AG09309 (cell line): ENCODE measurements around the gene KRT35.

Experiments used
- DNase-seq: peaks from one replicate; pipeline ENCODE4 v3.0.0-alpha.2; 2010; ENCODE audit warnings: low read depth
- H3K4me3 ChIP-seq: 2 replicates; pipeline ENCODE4 v1.5.1; 2011; ENCODE audit warnings: mild to moderate bottlenecking, low read depth, low read length, moderate library complexity; ENCODE audit not compliant: control insufficient read depth
- TF ChIP-seq, protein P1 (sequence below): IDR thresholded peaks from 2 replicates; pipeline ENCODE4 v1.5.1; 2011; ENCODE audit warnings: mild to moderate bottlenecking, low read depth, low read length, inconsistent platforms; ENCODE audit not compliant: insufficient read depth, control insufficient read depth; ENCODE audit errors: missing control alignments

KRT35 gene

DNA sequence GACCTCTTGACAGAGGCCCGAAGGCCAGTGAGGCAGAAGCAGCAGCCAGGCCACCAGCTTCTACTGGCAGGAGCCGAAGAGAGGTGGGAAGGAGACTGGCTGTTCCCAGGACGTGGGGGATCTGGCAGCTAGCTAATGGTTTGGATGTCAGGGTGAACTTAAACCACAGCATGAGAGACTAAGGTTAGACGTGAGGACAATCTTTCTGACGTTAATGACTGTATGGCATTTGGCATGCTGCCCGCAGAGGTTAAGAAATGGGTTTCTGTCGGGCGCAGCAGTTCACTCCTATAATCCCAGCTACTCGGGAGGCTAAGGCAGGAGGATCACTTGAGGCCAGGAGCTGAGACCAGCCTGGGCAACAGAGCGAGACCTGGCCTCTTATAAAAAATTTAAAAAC, 30.8 kb upstream of the KRT35 start:
- TF ChIP-seq, protein P1, sequence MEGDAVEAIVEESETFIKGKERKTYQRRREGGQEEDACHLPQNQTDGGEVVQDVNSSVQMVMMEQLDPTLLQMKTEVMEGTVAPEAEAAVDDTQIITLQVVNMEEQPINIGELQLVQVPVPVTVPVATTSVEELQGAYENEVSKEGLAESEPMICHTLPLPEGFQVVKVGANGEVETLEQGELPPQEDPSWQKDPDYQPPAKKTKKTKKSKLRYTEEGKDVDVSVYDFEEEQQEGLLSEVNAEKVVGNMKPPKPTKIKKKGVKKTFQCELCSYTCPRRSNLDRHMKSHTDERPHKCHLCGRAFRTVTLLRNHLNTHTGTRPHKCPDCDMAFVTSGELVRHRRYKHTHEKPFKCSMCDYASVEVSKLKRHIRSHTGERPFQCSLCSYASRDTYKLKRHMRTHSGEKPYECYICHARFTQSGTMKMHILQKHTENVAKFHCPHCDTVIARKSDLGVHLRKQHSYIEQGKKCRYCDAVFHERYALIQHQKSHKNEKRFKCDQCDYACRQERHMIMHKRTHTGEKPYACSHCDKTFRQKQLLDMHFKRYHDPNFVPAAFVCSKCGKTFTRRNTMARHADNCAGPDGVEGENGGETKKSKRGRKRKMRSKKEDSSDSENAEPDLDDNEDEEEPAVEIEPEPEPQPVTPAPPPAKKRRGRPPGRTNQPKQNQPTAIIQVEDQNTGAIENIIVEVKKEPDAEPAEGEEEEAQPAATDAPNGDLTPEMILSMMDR: no peak

DNA sequence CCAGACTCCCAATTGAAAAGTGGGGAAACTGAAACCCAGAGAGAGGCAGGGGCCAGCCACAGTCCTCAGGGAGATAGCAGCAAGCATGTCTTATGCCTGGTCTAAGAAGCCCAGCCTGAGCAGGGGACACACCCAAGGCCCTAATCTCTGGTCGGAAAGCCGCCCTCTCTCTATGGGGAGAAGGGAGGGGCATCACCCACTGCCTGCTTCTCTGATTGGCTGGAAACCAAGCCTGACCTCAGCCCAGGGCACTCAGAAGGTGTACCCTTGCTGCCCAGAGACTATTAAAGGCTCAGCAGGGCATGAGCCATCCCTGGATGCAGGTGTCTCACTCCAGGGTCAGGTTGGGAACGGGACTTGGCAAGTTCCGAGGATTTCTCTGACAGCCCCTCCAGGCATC, 30.2 kb upstream of the KRT35 start:
- TF ChIP-seq, protein P1: no peak
- H3K4me3 ChIP-seq: no peak overlapping the region
- DNase-seq: no peak

More for the DNA sequence above, 30.8 kb upstream of the KRT35 start:
- no peak for DNase-seq
- H3K4me3 ChIP-seq: no peak overlapping the region

DNA sequence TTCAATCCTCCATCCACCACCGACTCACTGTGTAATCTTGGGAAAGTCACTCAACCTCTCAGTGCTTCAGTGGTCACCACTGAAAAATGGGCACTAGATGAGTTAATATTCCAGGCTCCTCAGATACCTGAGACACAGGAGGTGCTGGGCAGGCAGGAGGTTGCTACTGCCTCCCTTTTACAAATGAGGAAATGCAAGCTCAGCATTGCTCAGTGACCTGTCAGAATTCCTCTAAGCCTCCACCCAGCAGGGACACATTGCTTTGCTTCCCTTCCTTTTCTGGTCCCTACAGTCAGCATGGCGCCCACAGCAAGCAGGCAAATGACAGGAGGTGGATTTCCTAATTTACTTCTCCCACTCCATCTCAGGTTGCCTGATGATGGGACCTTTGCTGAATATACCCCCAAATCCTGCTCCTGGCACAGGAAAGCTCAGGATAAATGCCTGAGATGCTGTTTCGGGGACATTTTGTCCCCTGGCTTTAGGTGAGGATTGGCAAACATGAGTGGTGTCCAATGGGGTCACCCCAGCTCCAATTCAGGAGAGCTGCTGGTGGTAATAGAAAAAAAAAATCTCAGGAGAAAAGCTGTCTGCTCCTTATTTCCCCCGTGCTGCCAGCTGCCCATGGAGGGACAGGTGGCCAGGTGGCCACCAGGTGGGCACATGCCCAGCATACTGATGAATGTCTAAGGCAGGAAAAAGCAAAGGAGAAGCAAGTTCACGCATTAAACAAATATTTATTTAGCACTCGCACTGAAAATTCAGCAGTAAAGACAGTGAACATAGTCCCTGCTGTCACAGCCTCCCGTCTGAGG, 29.5 kb upstream of the KRT35 start:
- DNase-seq: no peak
- H3K4me3 ChIP-seq: no peak overlapping the region
- TF ChIP-seq, protein P1: no peak

DNA sequence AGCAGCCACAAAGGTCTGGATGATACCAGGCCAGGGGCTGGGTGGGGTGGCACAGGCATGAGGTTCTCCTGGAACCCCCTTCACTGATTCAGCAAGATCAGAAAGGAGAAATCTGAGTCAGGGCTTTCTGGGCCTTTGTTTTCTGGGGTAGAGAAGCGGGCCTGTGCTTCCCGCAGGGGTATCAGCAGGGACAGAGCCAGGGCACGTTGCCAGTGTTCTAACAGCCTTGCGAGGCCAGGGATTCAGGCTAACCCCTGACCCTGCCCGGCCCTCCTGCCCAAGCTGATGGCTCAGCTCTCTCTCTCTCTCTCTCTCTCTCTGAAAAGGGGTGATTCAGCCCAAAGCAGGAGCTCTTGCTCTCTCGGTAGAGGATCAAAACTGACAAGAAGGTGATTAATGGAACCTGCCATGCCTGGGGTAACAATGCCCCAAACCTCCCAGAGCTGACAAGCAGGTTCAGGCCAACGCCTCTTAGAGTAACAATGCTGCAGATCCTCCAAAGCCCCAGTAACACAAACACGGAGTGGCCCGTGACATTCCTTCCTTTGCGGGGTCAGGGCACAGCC, 26.4 kb upstream of the KRT35 start:
- no peak for DNase-seq
- no peak overlapping the region for H3K4me3 ChIP-seq
- TF ChIP-seq, protein P1: no peak

DNA sequence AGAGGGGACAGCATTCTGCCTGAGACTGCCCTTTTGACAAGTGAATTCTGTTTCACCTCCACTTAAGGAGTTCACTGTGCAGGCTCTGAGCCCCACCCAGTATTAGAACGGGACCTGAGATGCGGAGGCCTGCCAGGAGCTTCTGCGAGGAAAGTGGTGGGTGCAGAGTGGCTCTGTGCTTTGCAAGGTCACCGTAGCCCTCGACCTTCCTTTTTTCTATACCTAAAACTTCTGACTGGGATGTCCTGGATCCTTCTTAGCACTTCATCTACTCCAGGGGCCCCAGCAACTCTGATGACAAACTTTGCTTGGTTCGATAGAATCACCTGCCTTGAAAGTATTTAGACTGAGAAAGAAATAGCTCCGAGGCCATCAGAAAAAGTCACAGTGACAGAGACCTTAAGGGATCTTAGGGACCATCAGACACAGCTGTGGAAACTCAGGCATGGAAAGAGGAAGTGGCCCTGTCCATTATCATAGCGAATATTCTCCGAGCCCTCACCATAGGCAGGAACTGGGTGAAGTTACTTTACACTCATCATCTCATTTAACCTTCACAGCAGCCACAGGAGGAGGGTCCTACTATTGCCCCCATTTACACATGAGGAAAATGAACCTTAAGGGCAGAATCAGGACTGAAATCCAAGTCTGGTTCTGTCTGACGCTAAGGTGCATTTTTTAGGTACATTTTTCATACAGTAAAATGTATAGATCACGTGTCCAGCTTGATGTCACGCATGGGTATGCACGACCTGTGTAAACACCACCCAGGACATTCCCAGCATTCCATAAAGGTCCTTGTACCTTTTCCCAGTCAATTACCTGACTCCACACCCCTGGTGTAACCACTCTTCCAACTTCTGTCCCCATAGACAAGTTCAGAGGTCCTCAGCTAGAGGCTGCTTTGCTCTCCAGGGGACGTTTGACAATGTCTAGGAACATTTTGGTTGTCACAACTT, 25.1 kb upstream of the KRT35 start:
- TF ChIP-seq, protein P1: no peak
- no peak for DNase-seq
- no peak overlapping the region for H3K4me3 ChIP-seq

DNA sequence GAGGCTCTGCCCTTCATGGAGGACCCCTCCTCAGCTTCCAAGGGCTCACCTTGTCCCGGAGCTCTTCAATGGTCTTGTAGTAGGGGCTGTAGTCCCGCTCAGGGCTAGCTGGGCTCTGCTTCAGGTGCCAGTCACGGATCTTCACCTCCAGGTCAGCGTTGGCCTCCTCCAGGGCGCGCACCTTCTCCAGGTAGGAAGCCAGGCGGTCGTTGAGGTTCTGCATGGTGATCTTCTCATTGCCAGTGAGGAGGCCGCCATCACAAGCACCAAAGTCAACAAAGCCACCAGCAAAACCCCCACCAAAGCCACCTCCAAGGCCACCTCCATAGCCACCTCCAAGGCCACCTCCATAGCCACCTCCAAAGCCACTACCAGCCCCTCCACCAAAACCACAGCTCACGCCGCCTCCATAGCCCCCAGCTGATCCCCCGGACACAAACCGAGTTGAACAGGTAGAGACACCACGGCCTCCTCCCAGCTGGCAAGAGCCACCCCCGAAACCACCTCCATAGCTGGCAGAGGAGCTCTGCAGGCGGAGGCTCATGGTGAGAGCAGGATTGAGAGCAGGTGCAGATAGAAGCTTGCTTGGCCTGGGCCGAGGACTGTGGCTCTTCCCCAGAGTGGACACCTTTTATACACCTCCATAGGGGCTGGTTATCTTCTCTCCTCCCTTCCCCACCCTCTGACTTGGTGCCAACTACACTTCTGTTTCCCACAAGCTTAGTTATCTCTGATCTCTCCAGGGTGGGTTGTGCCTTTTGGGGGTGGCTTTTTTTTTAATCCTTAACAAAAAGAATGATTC, 24.3 kb upstream of the KRT35 start, which contains the start of gene KRT13:
Gene KRT13 (minus strand): TSS at position 606 of the 802 bp plus-strand sequence. CDS start 62 bp downstream, at position 544.
- H3K4me3 ChIP-seq: no peak within 1 kb of the TSS
- DNase-seq: no peak
- TF ChIP-seq, protein P1: no peak
